Stimulated activated CD4-positive, alpha-beta T cell treated with anti-CD3 and anti-CD28 coated beads, TNF-alpha, amount 100 ng/mL, for 48 hours (primary cell): ENCODE data around the gene YIPF3.
"Not testable (repeated sequence)": the region's sequence is repeated elsewhere in the genome, so short reads cannot be mapped to it uniquely, and the experiment has no call there.

Source experiments
- DNase-seq, 3 donors: peaks; one replicate each; pipeline ENCODE4 v3.0.0-alpha.2; 2020; ENCODE audit warnings: low read depth in 3 of 3

The YIPF3 gene

DNA sequence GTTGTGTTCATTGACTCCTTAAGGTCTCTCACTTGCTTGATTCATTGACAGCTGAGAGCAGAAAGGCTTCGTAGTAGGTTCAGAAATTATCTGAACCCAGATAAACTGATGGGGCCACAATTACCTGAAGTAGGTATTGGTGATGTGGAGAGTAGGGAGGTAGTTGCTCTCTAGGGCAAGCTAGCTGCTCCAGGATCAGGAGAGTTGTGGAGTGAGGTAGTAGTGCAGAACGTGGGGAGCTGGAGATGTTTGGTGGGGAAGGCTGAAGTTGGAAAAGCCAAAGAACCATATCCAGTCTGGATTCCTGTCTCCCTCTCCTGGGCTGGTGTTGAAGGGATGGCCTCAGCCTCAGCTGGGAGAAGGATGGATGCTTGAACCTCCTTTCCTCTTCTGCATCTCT lies 23.5 kb downstream of the YIPF3 start:
- no peak for DNase-seq

DNA sequence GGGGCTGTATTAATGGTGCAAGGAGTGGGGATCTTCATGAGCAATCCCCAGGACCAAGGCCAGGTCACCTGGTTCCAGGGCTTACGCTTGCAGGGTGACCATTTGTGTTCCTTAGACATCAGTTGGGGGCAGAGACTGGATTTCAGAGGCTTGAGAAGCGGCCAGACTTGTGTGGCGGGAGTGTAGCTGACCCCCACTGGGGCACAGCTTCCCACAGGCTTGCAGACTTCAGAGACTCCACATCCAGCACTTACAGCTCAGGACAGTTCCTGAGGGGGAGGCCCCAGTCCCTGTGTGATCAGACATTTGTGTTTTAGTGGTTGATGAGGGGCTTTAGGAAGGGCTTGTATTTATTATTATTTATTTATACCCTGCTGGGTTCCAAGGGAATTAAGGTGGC lies 24.1 kb downstream of the YIPF3 start:
- DNase-seq = no peak

- no peak for DNase-seq
Observed at GRCh38 chr6:43491750-43492661, 24.7 kb downstream of the YIPF3 start.

DNA sequence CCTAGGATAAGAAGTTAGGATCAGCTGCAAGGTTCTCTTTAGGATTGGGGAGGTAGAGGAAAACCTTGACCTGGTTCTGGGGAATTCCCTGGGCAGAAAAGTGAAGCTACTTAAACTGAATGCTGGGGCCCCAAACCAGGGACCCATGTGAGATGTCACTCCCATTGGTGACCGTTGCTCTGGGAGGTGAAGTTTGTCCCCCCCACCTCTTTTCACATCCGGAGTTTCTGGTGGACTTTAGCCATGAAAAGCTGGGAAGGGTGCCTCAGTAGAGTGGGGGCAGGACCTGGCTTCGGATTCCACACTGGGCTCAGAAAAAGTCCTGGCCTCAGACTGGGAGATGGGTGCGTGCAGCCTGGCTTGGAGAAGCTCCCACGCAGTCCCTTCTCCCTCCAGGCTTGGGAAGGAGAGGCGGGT lies 26.2 kb downstream of the YIPF3 start:
- DNase-seq = no peak

GRCh38 chr6:43489277-43490072 lies 27.3 kb downstream of the YIPF3 start:
- DNase-seq = no peak

- no peak for DNase-seq
Observed at GRCh38 chr6:43488667-43489276, 28.0 kb downstream of the YIPF3 start.

GRCh38 chr6:43481591-43482236 lies 35.0 kb downstream of the YIPF3 start:
- DNase-seq = no peak

GRCh38 chr6:43481075-43481474 lies 35.7 kb downstream of the YIPF3 start:
- DNase-seq = peak in 1 of 3 donors; percentile 15

DNA sequence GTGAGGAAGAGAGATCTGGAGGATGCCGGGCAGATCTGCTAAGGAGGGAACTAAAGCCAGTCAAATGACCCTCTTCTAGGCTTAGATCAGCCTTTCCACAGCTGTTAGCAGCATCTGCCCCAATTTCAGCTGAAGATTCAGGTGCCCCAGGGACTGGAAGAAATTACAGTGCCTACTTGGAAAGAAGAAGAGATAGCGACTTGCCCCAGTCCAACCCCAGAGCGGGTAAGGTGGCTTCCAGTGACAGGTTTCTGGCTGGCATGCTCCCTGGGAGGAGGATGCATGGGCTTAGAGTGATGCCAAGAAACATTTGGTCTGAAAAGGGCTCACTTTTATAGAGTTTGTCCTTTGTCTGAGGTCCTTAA lies 38.7 kb downstream of the YIPF3 start:
- no peak for DNase-seq

DNA sequence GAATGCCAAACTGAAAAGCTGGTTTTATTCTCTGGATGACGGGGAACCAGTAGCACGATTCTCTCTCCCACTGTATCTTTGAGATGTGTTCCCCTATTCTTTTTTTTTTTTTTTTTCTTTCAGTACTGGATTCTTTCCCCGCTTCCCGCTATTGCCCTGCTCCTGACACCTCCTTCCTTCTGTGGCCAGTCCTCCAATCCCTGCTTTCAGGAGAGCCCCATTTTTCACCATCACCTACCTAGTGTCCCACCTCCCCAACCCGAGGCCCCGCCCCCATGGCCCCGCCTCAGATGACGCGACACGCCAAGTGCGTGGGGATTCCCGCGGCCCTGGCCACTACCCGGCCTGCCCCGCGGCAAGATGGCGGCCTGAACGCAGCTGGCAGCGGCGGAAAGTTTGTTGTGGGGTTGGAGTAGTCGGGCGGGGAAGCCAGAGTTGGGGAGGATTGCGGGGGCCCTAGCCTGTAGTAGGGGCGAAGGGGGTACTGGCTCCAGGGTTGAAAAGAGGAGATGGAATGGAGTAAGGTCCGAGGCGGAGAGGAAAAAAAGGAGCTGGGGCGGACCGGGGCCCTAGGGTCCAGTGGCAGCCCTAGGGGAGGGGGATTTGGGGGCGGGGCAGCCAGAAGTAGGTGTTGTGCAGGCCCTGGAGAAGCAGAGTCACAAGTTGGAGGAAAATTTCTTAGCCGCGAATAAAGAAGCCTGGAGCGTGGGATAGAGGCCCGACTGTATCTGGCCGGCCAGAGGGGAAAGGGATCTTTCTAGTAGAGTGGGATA lies 39.3 kb downstream of the YIPF3 start, which contains the start of gene TJAP1:
Gene TJAP1, plus strand, starts transcription at position 336 of the 773 bp plus-strand sequence. CDS start 21,432 bp downstream, outside the sequence.
- DNase-seq = peak; percentile 93 to 99 (median 93)

GRCh38 chr6:43476746-43477145 lies 40.0 kb downstream of the YIPF3 start:
- no peak for DNase-seq

DNA sequence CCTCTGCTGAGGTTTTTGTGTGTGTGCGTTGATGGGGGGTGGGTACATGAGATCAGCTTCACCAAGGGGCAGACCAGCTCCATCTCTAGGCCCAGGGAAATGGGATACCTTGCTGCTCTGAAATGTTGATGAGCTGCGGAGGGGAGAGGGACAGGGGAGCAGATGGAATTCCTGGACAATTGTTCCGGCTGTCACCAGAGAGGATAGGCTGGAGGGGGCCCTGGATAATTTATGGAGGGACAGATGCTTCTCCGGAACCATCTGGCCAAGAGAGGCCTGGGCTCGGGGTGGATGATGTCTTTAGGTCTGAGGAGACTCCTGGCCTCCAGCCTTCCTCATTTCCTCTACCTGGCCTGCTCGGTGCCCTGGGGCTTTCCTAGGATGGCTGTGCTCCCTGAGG lies 41.2 kb downstream of the YIPF3 start:
- DNase-seq = no peak

DNA sequence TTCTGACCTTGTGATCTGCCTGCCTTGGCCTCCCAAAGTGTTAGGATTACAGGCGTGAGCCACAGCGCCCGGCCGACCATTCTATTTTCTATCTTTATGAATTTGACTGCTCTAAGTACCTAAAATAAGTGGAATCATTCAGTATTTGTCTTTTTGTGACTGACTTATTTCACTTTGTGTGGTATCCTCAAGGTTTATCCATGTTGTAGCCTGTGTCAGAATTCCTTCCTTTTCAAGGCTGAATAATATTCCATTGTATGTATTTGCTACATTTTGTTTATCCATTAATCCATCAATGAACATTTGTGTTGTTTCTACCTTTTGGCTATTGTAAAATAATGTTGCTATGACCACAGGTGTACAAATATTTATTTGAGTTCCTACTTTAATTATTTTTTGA lies 44.2 kb downstream of the YIPF3 start:
- no peak for DNase-seq

DNA sequence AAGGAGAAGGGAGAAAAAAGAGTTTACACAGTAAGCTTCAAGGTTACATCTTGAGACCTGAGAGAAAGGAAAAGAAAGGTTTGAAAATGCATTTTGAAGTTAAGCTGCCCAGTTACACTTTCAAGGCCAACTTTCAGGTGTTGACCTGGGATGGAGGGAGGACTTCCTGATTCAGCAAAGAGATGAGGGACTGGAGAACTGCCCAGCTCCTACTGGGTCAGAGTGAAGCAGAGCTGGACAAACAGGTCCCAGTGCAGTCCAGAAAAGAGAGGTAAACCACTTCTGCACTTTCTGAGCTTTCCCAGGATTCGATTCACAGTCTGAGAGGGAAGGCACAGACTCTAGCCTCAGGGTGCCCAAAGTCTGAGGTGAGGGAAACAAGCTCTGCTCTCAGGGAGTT lies 45.3 kb downstream of the YIPF3 start:
- no peak for DNase-seq

GRCh38 chr6:43469947-43470346 lies 46.8 kb downstream of the YIPF3 start:
- no peak for DNase-seq

DNA sequence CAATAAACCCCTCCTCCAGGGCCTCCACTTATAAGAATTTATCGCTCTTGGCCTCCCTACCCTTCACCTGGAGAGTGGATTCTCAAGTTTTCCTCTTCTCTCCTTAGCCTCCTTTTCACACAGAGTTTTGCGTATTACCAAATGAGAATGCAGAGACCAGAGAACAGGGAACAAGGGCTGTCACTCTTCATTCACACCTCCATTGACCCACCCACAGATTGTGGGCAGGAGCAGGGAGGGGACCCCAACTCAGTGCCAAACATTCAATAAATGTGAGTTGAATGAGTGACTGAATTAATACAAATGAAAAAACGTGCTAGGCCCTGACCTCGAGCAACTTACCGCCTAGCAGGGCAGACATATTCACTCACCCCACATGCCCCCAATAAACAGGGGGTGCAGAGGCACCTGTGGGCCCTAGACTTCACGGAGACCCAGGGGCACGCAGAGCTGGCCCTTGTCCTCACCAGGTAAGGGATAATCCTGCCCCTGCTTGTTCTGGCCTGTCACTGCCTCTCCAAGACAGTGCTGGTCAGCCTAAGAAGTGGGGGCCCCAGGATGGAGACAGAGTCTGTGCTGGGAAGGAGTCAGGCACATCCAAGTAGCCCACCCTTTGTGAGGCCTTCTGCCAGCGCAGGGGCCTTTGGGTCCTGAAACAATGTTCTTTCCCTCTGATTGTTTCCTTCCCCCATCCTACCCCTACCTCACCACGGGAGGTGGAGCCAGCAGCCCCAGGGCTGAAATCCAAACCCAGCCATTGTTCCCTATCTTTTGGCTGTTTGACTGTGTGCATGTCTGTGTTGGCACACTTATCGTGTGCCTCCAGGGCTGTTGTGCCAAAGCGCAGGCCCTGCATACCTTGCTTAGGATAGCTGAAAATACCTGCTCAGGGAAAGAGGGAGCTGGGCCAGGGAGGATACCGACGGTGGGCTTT lies 47.7 kb downstream of the YIPF3 start:
- no peak for DNase-seq

GRCh38 chr6:43468240-43468639 lies 48.5 kb downstream of the YIPF3 start:
- no peak for DNase-seq

- DNase-seq = no peak
Observed at GRCh38 chr6:43467752-43468151, 49.0 kb downstream of the YIPF3 start.

GRCh38 chr6:43467265-43467664 lies 49.5 kb downstream of the YIPF3 start:
- not testable (repeated sequence) for DNase-seq

DNA sequence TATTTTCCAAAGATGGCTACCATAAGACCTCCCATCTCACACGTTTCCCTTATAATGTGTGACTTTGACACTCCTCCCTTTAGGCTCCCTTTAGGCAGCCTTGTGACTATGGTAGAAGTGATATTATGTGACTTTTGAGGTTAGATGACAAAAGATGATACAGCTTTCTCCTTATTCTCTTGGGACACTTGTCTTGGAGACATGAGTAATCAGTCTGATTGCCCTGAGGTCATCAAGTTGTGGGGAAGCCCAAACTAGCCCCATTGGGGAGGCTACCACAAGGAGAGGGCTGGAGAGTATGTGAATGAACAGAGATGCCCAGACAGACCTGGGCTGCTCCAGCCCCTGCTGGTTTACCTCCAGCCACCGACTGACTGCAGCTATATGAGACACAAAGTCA lies 50.8 kb downstream of the YIPF3 start:
- no peak for DNase-seq
